NCI-H82 (cell line): ENCODE measurements around the gene RRAS2.
A peak's percentile ranks its signal among the peaks of the same experiment; 100 is the strongest.
"Not testable (repeated sequence)": the region's sequence is repeated elsewhere in the genome, so short reads cannot be mapped to it uniquely, and the experiment has no call there.

Source experiments
- DNase-seq: peaks from one replicate; lab custom pipeline; 2025; lab: John Stamatoyannopoulos, UW

The RRAS2 gene

DNA sequence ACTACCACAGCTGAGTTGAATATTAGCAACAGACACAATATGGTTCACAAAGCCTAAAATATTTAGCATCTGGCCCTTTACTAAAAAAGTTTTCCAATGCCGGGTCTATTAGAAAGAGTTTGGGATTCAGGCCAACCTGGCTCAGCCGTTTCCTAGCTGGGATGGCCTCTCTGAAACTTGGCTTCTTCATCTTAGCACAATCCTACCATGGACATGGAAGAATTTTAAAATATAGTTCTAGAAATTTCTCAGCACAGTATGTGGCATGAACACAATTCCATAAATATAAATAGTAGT lies 103.8 kb downstream of the RRAS2 start:
- DNase-seq: no peak

DNA sequence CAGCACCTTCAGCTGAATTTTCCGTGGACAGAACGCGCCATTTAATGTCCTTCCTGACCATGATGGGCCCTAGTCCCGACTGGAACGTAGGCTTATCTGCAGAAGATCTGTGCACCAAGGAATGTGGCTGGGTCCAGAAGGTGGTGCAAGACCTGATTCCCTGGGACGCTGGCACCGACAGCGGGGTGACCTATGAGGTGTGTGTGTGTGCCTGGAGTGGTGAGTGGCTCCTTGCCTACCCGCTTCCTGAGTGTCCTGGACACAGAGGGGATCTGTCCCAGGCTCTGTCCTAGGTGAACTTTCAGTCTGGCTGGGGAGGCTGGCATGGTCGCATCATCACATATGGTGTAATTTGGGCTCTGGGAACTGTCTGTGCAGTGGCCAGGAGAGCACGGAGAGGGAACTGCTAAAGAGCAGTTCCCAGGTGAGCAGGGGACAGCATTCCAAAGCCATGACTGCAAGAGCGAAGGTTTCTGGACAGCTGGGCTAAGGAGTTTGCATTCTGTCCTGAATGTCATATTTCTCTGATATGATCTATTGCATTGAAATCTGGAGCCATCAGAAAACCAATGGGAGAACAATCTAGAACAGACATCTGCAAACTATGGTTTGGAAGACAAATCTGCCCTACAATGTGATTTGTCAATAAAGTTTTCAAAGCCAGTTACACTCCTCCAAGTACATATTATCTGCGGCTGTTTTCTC lies 104.3 kb downstream of the RRAS2 start:
- no peak for DNase-seq

DNA sequence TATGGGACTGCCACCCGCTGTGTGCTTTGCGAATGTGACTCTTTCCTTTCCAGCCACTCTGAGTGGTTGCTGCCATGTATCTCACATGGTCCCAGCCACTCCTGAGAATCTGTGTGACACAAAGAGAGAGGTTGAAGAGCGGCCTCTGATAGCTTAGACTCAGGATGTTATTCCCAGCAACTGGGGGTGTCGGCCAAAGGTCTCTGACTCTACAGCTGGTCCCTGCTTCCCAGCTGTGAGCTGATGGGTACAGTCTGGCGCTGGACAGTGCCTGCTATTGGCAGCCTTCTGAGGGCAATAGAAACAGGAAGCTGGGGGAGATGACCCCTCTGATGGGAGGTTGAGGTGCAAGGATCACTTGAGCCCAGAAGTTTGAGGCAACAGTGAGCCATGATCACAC lies 105.1 kb downstream of the RRAS2 start:
- DNase-seq: no peak

DNA sequence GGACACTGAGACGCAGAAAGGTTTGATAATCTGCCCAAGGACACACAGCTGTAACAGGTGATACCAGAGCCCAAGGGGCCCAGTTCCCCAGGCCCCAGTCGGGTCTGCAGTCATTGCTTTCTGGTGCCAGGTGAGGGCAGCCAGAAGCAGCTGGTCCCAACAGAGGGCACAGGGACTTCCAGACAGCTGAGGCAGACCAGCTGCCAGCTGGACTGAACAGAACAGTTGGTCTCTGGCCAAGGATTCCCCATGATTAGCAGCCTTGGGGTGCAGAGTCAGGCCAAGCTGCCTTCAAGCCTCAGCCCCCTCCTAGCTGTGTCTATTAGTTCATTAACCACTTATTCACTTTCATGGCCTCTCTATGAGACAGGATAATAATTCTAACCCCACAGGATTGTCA lies 105.6 kb downstream of the RRAS2 start:
- DNase-seq: no peak

DNA sequence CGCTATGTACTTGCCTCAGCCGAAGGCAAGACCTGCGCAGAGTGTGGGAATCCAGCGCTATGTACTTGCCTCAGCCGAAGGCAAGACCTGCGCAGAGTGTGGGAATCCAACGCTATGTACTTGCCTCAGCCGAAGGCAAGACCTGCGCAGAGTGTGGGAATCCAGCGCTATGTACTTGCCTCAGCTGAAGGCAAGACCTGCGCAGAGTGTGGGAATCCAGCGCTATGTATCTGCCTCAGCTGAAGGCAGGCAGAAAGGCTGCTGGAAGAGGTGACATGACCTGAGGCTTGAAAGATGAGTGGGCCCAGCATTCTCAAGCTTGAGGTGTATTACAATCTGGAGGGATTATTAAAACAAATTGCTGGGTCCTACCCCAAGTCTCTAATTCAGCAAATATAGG lies 106.5 kb downstream of the RRAS2 start:
- DNase-seq: not testable (repeated sequence)

GRCh38 chr11:14251754-14252153 lies 107.2 kb downstream of the RRAS2 start:
- no peak for DNase-seq

DNA sequence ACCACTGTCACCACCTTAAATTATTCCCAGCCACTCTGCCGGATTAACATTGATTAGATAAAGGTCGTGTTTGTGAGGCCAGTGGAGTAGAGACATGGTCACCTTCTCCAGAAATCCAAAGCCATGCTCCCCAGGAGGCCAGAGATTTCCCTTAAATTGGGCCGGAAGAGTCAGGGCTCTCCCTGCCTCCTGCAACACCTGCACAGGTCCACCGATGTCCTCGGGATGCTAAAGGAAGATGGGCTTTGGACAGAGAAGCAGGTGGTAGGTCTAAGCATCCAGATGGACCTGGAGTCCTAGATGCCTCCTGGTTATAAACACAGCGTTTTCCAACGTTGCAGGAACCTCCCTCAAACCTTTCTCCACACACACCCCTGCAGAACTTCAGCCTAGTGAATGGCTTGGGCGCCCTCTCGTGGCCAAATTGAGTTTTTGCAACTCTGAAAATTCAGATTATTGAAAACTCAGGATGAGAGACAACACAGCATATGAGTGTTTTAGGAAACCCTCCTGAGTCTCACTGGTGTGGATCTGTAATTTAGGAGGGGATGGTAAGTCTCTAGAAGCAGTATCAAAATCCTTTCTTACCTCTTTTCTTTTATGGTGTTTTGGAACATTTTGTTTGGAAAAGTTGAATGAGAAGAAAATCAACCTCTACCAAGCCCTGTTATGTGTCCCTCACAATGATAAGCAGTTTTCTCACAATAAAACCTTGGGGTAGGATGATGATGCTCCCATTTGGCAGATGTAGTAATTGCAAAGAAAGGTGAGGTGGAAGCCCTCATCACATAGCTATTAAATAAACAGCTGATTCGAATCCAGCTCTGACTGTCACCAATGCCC lies 109.6 kb downstream of the RRAS2 start:
- DNase-seq: peak; percentile 78

- peak; percentile 76 for DNase-seq
These were observed 110.4 kb downstream of the RRAS2 start for GRCh38 chr11:14248580-14248981.

DNA sequence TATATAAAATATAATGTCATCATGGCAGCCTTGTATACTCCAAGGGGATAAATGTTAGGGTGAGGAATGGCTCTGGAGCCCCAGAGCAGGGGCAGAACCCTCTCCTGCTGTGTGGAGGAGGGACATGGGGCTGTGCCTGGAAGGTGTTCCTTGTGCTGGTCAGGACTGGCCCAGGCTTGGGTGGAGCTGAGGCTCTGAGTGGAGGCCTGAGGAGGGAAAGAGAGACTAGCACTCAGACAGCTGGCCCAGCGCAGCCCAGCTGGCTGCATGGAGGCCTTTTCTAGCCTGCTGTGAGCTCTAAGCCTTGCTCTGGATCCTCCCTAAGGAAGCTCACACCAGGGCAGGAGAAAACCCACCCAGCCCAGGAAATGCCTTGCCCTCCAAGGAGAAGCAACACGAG lies 113.5 kb downstream of the RRAS2 start:
- no peak for DNase-seq

- no peak for DNase-seq
These were observed 114.1 kb downstream of the RRAS2 start for GRCh38 chr11:14244926-14245325.

GRCh38 chr11:14242733-14243132 lies 116.2 kb downstream of the RRAS2 start:
- DNase-seq: no peak

- no peak for DNase-seq
These were observed 116.8 kb downstream of the RRAS2 start for GRCh38 chr11:14242187-14242586.

GRCh38 chr11:14240951-14241350 lies 118.0 kb downstream of the RRAS2 start:
- no peak for DNase-seq

GRCh38 chr11:14240221-14240620 lies 118.8 kb downstream of the RRAS2 start:
- DNase-seq: no peak

DNA sequence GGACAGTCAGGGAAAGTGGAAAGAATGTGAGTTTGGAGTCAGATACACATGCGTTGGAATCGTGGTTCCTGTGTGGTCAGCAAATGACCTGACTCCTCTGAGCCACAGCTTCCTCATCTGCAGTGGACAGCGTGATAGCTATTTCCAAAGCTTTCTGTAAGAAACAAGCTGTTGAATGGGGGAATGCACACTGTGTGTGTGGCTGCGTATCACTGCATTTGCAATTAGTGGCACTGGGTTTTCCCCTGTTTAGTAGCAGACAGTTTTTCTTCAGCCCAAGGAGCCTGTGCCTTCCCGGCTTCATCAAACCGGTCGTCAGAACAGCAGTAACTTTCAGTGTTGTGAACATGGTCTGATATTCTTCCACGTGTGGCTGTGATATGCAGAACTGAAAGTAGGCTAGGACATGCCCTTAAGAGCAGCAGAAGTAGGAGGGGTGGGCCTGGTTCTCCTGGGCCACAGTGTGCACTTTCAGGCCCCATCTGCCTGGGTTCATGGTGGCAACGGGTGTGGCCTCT lies 121.5 kb downstream of the RRAS2 start:
- DNase-seq: no peak

- DNase-seq: no peak
These were observed 123.3 kb downstream of the RRAS2 start for GRCh38 chr11:14235701-14236100.

GRCh38 chr11:14234446-14234845 lies 124.5 kb downstream of the RRAS2 start:
- DNase-seq: no peak

GRCh38 chr11:14232652-14233051 lies 126.3 kb downstream of the RRAS2 start:
- no peak for DNase-seq

DNA sequence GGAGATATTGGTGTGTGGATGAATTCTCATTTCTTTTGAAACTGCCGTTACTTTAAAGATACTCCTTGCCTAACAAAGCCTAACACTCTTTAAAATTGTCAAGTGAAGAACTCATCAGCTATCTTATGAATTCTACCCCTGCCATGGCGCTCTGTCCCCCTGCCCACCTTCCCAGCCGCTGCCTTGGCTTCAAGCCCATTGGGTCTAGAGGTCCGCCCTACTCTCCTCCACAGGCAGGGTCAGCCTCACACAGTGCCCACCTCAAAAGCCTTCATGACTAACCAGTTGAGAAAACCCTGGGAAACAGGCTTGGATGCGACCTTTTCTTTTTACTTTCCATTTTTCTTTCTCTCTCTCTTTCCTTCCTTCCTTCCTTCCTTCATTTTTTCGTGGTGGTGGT lies 128.6 kb downstream of the RRAS2 start:
- DNase-seq: no peak

- no peak for DNase-seq
These were observed 129.5 kb downstream of the RRAS2 start for GRCh38 chr11:14229472-14229871.

DNA sequence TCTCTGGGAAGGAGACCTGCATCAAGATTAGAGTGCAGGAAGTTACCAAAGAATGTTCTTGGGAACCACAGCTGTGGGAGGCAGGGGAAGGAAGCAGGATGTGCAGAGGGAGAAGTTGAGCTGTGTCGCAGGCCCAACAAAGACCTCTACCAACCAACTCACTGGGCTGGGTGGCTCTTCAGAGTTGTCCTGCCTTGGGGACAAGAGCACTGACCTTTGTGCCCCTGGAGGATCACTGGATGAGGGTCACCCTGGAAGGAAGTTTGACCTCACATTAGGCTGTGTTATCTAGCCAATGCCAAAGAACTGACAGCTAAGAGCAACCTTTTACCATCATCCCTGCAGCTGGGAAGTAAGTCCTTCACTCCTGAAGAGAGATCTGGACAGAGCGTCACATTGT lies 130.6 kb downstream of the RRAS2 start:
- no peak for DNase-seq
